ENCODE data around the gene PITHD1.
"Not testable (repeated sequence)": the region's sequence is repeated elsewhere in the genome, so short reads cannot be mapped to it uniquely, and the experiment has no call there.

PITHD1 gene

GRCh38 chr1:23825762-23826522 is 47.7 kb downstream of the PITHD1 start:
- DNase-seq (ENCODE audit: low read depth): no peak

- not testable (repeated sequence) for DNase-seq (ENCODE audit: low read depth)
Observed at GRCh38 chr1:23826590-23826989, 48.4 kb downstream of the PITHD1 start.

GRCh38 chr1:23827717-23828116 is 49.5 kb downstream of the PITHD1 start:
- DNase-seq (ENCODE audit: low read depth): no peak

GRCh38 chr1:23834156-23834555 is 55.9 kb downstream of the PITHD1 start:
- not testable (repeated sequence) for DNase-seq (ENCODE audit: low read depth)

GRCh38 chr1:23836037-23836436 is 57.8 kb downstream of the PITHD1 start:
- no peak for DNase-seq (ENCODE audit: low read depth)

Measured in activated T-helper 1 cell treated with Interleukin-2 at 50 U/mL for 16 hours (primary cell).